AG04450 (cell line): ENCODE data around the gene OR10H3. TPM values are rescaled to one million over a fixed set of nuclear protein-coding genes. Genes with fewer than 3 reads are reported as not detected.

Experiments used
- CTCF ChIA-PET: fragments of 300-600, 350-600 bp; formaldehyde crosslinking; extraction: SDS; loops from one replicate; lab custom pipeline; 2022; ENCODE audit warnings: antibody characterized with exemption, inconsistent platforms; lab: Charles Lee
- POLR2A ChIA-PET: fragments of 350-600 bp; formaldehyde crosslinking; extraction: SDS; loops from one replicate; lab custom pipeline; 2021; ENCODE audit warnings: antibody characterized with exemption, inconsistent platforms; lab: Yijun Ruan, JAX
- DNase-seq: peaks from one replicate; pipeline ENCODE4 v3.0.0-alpha.2; 2011; ENCODE audit warnings: low read depth, low spot score
- H3K27ac ChIP-seq: one replicate; pipeline ENCODE4 v1.5.1; 2012; ENCODE audit warnings: low read depth, low read length, control low read depth
- H3K27me3 ChIP-seq: one replicate; pipeline ENCODE4 v1.6.0; 2012; ENCODE audit warnings: low read length; ENCODE audit not compliant: control insufficient read depth, insufficient read depth
- H3K4me3 ChIP-seq: 2 replicates; pipeline ENCODE4 v1.5.1; 2011; ENCODE audit warnings: mild to moderate bottlenecking, low read depth, low read length, control low read depth
- H3K9me3 ChIP-seq: 2 replicates; pipeline ENCODE4 v1.5.1; 2012; ENCODE audit warnings: low read length; ENCODE audit not compliant: control insufficient read depth, insufficient read depth
- polyA plus RNA-seq: library from polyadenylated mRNA; depleted of rRNA; stranded (reverse); fragments of >200 nt; gene quantifications from 2 replicates; pipeline ENCODE4 v1.2.3, GENCODE V29; 2011
- TF ChIP-seq, protein P1 (sequence below): IDR thresholded peaks from 2 replicates; pipeline ENCODE4 v1.5.1; 2011; ENCODE audit warnings: low read depth, low read length, control low read depth, inconsistent platforms

OR10H3 gene
- polyA plus RNA-seq, 1 experiment, result not detected

DNA sequence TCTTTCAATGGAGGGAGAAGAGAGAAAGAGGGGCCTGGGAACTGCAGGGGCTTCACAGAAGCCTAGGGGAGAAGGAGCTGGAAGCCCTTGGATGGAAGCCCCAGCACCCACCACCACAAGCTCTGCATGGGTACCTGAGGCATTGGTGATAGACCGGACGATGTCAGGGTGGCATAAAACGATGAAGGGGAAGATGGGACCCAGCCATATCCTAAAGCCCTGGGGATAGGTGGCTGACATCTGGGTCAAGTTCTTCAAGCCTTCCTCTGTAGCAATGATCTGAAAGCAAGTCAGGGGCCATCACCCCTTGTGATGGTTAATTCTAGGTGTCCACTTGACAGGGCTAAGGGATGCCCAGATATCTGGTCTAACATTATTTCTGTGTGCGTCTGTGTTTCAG, 38.5 kb downstream of the OR10H3 start:
- no peak overlapping the region for H3K4me3 ChIP-seq
- H3K9me3 ChIP-seq, result peaks cover 44% of the 10 kb centered on the region
- no peak for DNase-seq
- no peak overlapping the region for H3K27ac ChIP-seq
- CTCF ChIA-PET, result no interaction called here
- POLR2A ChIA-PET, result no interaction called here
- H3K27me3 ChIP-seq, result no peaks in the 10 kb centered on the region
- TF ChIP-seq, protein P1, sequence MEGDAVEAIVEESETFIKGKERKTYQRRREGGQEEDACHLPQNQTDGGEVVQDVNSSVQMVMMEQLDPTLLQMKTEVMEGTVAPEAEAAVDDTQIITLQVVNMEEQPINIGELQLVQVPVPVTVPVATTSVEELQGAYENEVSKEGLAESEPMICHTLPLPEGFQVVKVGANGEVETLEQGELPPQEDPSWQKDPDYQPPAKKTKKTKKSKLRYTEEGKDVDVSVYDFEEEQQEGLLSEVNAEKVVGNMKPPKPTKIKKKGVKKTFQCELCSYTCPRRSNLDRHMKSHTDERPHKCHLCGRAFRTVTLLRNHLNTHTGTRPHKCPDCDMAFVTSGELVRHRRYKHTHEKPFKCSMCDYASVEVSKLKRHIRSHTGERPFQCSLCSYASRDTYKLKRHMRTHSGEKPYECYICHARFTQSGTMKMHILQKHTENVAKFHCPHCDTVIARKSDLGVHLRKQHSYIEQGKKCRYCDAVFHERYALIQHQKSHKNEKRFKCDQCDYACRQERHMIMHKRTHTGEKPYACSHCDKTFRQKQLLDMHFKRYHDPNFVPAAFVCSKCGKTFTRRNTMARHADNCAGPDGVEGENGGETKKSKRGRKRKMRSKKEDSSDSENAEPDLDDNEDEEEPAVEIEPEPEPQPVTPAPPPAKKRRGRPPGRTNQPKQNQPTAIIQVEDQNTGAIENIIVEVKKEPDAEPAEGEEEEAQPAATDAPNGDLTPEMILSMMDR, result no peak

DNA sequence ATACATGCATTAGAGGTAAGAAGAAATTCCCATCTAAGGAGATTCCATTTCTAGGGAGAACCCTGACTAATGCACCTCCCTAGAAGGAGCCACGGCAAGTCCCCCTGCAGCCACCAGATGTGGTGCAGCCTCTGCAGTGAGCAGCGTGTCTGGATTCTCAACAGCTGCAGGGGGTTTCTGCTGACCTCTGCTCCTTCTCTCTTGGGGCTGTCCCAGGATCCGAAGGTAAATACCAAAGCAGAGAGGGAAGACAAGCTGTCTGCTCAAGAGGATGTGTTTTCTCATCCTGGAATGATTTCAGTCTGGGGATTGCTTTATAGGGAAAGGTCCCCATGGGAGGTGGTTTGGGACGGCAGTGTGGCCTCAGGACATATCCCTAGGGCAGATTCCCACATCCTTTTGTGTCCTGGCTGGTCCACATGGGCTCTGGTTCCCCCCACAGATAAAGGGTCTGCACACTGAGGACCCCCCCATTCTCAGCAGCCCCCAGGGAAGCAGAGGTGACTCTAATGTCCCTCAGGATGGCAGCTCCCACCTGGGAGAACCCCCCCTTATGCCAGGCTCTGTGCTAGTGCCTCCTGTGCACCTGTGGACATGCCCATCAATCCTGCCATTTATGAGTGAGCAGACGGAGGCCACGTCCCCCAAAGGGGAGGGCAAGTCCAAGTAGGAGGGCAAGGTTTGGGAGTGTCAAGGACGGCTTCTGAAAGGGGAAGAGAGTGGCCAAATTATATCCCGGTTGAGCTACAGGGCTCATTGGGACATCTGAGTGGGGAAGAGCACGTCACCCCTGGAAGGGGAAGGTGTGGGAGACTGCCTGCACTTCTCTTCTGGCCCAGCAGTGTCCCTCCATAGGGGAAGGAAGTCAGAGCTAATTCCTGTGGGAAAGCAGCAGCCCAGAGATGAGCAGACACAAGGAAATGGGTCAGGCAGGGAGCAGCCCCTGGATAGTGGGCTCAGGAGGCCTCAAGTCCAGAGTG, 39.5 kb downstream of the OR10H3 start:
- TF ChIP-seq, protein P1, result no peak
- no peak overlapping the region for H3K27ac ChIP-seq
- no peak overlapping the region for H3K4me3 ChIP-seq
- ChIA-PET CTCF (no interaction called here), POLR2A (no interaction called here)
- H3K9me3 ChIP-seq, result peaks cover 51% of the 10 kb centered on the region
- no peaks in the 10 kb centered on the region for H3K27me3 ChIP-seq
- no peak for DNase-seq

DNA sequence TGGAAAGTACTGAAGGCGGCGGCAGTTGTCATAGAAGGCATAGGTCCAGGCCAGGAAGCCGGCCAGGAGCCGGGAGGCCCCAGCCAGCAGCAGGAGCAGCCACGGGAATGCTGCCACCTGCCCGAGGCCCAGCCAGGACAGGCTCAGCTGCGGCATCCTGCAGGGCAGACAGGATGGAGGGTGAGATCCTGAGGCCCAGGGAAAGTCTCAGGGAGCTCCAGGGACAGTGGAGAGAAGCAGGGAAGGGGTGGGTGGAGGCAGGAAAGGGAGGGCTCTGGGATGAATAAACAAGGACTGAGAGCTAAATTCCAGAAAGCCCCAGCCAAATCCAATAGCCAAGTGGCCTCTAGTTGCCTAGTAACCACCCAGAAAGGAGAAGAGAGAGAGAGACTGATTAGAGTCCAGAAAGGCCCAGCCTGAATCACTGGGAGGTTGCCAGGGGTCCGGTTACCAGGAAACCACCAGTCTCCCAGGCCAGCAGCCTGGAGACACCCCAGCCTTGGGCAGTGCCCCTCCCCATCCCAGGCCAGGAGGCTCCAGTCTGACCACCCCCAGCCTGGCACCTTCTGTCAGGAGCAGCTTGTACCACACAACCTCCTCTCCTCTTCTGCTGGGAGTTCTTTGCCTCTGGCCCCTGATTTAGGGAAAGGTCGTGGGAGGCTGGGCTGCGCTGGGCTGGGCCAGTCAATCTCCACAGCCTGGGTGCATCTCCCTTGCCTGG, 42.1 kb downstream of the OR10H3 start:
- TF ChIP-seq, protein P1, result no peak
- POLR2A ChIA-PET, result no interaction called here
- CTCF ChIA-PET, result no interaction called here
- no peak overlapping the region for H3K27ac ChIP-seq
- peaks cover 48% of the 10 kb centered on the region for H3K9me3 ChIP-seq
- H3K4me3 ChIP-seq, result no peak overlapping the region
- no peak for DNase-seq
- no peaks in the 10 kb centered on the region for H3K27me3 ChIP-seq

DNA sequence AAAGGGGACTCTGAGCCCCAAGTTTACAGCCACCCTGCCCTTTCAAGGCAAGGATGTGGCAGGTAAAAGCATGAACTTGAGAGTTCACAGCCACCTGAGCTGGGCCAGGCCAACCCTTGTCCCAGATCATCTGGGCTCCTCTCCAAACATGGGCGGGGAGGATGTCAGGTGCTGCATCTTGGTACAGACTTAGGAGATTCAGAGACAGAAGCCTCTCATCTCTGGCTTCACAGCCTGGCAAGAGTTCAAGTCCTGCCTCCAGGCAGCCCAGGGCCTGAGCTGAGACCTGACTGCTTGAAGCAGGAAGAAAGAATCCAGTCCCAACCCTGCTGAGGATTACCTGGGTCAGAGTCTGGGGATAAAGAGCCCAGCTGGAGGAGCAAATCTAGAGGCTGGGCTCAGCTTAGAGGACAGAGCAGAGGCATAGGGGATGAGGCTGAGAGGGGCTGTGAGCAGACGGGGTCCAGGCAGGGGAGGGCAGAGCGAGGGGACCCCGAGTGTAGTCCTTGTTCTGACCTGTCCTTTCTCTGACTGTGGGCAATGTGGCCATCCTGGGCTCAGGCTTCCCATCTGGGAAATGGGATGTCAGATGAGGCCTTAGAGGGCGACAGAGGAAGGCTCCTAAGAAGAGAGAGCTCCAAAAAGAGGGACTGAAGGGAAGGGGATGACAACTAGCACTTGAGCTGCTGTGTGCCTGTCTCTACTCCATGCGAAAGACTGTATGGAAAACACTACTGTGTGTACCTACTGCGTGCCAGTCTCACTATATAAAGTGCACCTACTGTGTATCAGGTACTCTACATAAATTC, 43.0 kb downstream of the OR10H3 start:
- Histone ChIP-seq H3K9me3 (peaks cover 42% of the 10 kb centered on the region), H3K4me3 (no peak overlapping the region), H3K27ac (no peak overlapping the region), H3K27me3 (no peaks in the 10 kb centered on the region)
- no peak for DNase-seq
- ChIA-PET POLR2A (no interaction called here), CTCF (no interaction called here)
- TF ChIP-seq, protein P1, result no peak
